Myocyte (in vitro differentiated cells): ENCODE data around the gene KHDC4. TPM values are rescaled to one million over a fixed set of nuclear protein-coding genes. Genes with fewer than 3 reads are reported as not detected.

Experiments
- DNase-seq: peaks from one replicate; pipeline ENCODE4 v3.0.0-alpha.2; 2012; ENCODE audit warnings: low read depth
- microRNA-seq: library from miRNA; unstranded; fragments of <30 nt; microRNA quantifications from one replicate; pipeline ENCODE4, GENCODE V29; 2016
- total RNA-seq: library from RNA; depleted of rRNA; stranded (reverse); fragments of >200 nt; gene quantifications from 2 replicates; pipeline ENCODE4 v1.2.3, GENCODE V29; 2014

KHDC4 gene
- total RNA-seq, 1 donor from 2014 or later: 50.6 TPM

DNA sequence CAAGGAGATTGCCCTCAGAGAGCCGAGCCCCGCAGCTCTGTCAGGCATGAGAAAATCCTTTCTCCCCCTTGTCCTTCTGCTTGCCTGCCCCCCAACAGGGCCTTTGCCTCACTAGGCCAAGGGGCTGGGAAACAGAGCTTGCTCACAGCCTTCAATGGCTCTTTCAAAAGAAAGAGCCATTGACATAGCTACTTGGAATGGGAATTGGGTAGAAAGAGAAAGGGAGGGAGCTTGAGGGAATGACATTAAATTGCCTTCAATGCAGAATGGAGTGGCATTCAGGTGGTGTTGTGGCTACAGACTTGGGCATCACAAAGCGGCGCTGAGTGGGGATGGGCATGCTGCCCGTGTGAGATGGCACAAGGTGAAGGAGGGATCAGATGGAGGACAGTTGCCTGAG, 61.7 kb downstream of the KHDC4 start:
- no peak for DNase-seq

DNA sequence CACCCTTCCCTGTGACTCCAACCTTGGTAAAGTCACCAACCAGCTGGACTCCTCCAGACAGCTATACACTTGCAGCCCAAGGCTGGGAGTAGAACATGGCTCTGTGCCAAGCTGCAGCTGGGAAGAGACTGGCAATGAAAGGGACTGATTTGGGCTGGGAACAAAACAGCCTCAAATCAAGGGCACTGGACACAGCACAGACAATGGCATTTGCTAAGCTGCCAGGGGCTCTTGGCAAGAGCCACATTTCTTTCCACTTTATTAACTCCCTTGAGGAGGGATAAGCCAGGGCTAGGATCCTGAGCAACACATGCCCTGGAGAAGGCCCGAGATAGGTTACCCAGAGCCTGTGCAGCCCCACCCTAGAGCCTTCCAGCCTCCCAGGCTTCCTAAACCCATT, 62.8 kb downstream of the KHDC4 start:
- peak; percentile 63 for DNase-seq

GRCh38 chr1:155867766-155868165, 66.4 kb downstream of the KHDC4 start:
- no peak for DNase-seq

- DNase-seq: peak; percentile 64
These were observed 69.8 kb downstream of the KHDC4 start for GRCh38 chr1:155864393-155864792.

Small RNAs within 50 kb of the gene (microRNA-seq; reads per million reads assigned to microRNA genes)
- not detected for gene MIR6738

Other genes with a start within 250 kb of the KHDC4 start
- 34.5 and 45.7 TPM in 2 replicates for gene YY1AP1, start 245.6 kb downstream of the KHDC4 start, total RNA-seq
- 80.0 and 122 TPM in 2 replicates for gene DAP3, start 245.3 kb downstream of the KHDC4 start, total RNA-seq
- gene GON4L, start 77.2 kb downstream of the KHDC4 start, total RNA-seq: 19.0 and 24.2 TPM in 2 replicates
- 7.4 and 9.5 TPM in 2 replicates for gene SYT11, start 74.8 kb downstream of the KHDC4 start, total RNA-seq
- gene RIT1, start 23.1 kb downstream of the KHDC4 start, total RNA-seq: 66.8 and 72.0 TPM in 2 replicates
- gene RXFP4, start 7.2 kb upstream of the KHDC4 start, total RNA-seq: not detected in 2 replicates
- gene ARHGEF2, start 44.1 kb upstream of the KHDC4 start, total RNA-seq: 361 and 478 TPM in 2 replicates
- gene SSR2, start 86.5 kb upstream of the KHDC4 start, total RNA-seq: 124 and 222 TPM in 2 replicates
- gene UBQLN4, start 119.4 kb upstream of the KHDC4 start, total RNA-seq: 65.3 and 69.7 TPM in 2 replicates
- gene LAMTOR2, start 120.4 kb upstream of the KHDC4 start, total RNA-seq: 40.1 and 51.4 TPM in 2 replicates
- gene RAB25, start 126.7 kb upstream of the KHDC4 start, total RNA-seq: not detected in 2 replicates
- gene MEX3A, start 148.1 kb upstream of the KHDC4 start, total RNA-seq: 3.2 and 4.5 TPM in 2 replicates
- 1,328 and 1,573 TPM in 2 replicates for gene LMNA, start 180.3 kb upstream of the KHDC4 start, total RNA-seq
- gene SEMA4A, start 219.2 kb upstream of the KHDC4 start, total RNA-seq: 1.0 and 1.6 TPM in 2 replicates